Neural cell (in vitro differentiated cells): Measurements from ENCODE around the gene BMP4.

Experiments used
- EP300 ChIP-seq: fragments of 450-650 bp; conservative IDR thresholded peaks from 2 replicates; pipeline ENCODE4 v1.6.1; 2014; ENCODE audit warnings: antibody characterized with exemption, mild to moderate bottlenecking, moderate library complexity; ENCODE audit not compliant: poor library complexity, severe bottlenecking
- EZH2 ChIP-seq: fragments of 200-600, 300-800 bp; shearing (Covaris generic), sonication (generic); IDR thresholded peaks from 2 replicates; pipeline ENCODE4 v1.6.1; 2014; ENCODE audit warnings: antibody characterized with exemption, low read length, borderline replicate concordance, mild to moderate bottlenecking; ENCODE audit not compliant: insufficient read depth, poor library complexity, severe bottlenecking
- MXI1 ChIP-seq: fragments of 450-650 bp; conservative IDR thresholded peaks from 2 replicates; pipeline ENCODE4 v1.6.1; 2014; ENCODE audit warnings: antibody characterized with exemption, mild to moderate bottlenecking; ENCODE audit not compliant: poor library complexity, severe bottlenecking
- POLR2AphosphoS5 ChIP-seq: IDR thresholded peaks from 2 replicates; pipeline ENCODE4 v1.6.1; 2012
- TF ChIP-seq, protein P1 (sequence below): fragments of 450-650 bp; IDR thresholded peaks from 2 replicates; pipeline ENCODE4 v1.5.1; 2014; ENCODE audit warnings: antibody characterized with exemption, mild to moderate bottlenecking, moderate library complexity; ENCODE audit not compliant: poor library complexity, severe bottlenecking

DNA sequence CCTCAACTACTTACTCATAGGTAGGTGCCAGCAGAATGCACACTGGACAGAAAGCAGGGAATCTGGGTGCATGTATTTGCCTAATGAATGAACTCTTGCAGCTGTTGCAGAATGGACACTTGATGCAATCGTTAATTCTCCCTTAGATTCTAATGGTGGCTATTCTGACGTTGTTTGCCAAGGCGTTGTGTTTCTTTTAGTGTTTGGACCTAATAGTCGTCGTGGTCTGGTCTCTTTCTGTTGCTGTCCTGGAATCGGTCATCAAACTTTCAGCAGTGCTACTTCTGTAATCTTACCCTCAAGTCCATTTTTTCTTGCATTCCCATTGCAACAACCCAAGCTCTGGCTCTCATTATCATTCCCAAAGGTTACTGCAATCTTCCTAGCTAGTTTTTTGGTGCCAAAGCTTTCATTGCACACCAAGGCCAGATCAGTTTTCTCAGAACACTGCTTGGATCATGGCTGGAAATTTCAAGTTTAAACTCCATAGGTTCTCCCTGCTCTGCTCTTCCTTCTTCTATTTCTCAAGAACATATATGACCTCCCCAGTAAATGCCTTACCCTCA, 31.3 kb downstream of the BMP4 start:
- TF ChIP-seq POLR2AphosphoS5 (no peak), EP300 (no peak), EZH2 (no peak), MXI1 (no peak)
- TF ChIP-seq, protein P1, sequence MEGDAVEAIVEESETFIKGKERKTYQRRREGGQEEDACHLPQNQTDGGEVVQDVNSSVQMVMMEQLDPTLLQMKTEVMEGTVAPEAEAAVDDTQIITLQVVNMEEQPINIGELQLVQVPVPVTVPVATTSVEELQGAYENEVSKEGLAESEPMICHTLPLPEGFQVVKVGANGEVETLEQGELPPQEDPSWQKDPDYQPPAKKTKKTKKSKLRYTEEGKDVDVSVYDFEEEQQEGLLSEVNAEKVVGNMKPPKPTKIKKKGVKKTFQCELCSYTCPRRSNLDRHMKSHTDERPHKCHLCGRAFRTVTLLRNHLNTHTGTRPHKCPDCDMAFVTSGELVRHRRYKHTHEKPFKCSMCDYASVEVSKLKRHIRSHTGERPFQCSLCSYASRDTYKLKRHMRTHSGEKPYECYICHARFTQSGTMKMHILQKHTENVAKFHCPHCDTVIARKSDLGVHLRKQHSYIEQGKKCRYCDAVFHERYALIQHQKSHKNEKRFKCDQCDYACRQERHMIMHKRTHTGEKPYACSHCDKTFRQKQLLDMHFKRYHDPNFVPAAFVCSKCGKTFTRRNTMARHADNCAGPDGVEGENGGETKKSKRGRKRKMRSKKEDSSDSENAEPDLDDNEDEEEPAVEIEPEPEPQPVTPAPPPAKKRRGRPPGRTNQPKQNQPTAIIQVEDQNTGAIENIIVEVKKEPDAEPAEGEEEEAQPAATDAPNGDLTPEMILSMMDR: no peak
